Esophagus (tissue), 2 donors: ENCODE data around the gene ACSM3. TPM values are rescaled to one million over a fixed set of nuclear protein-coding genes. Genes with fewer than 3 reads are reported as not detected.

Experiments
- H3K27ac ChIP-seq, 2 donors: one replicate each; pipeline ENCODE4 v1.5.1; 2013; ENCODE audit warnings: low read depth in 2 of 2, mild to moderate bottlenecking in 2 of 2, inconsistent platforms in 1 of 2, low read length in 1 of 2, moderate library complexity in 1 of 2
- H3K27me3 ChIP-seq, 2 donors: one replicate each; pipeline ENCODE4 v1.6.1; 2013; ENCODE audit warnings: low read length in 2 of 2, control low read depth in 1 of 2, mild to moderate bottlenecking in 1 of 2; ENCODE audit not compliant: insufficient read depth in 2 of 2, control insufficient read depth in 1 of 2
- H3K36me3 ChIP-seq, 2 donors: one replicate each; pipeline ENCODE4 v1.6.1; 2013; ENCODE audit warnings: low read length in 1 of 2; ENCODE audit not compliant: control insufficient read depth in 2 of 2, insufficient read depth in 2 of 2
- H3K4me1 ChIP-seq, 2 donors: one replicate each; pipeline ENCODE4 v1.6.1; 2013; ENCODE audit warnings: low read length in 1 of 2; ENCODE audit not compliant: control insufficient read depth in 2 of 2, insufficient read depth in 2 of 2
- H3K4me3 ChIP-seq, 2 donors: one replicate each; pipeline ENCODE4 v1.5.1; 2013; ENCODE audit warnings: low read length in 2 of 2, mild to moderate bottlenecking in 2 of 2, low read depth in 1 of 2, moderate library complexity in 1 of 2
- H3K9me3 ChIP-seq, 2 donors: one replicate each; pipeline ENCODE4 v1.6.1; 2013; ENCODE audit warnings: mild to moderate bottlenecking in 2 of 2, low read depth in 1 of 2, low read length in 1 of 2, moderate library complexity in 1 of 2; ENCODE audit not compliant: control insufficient read depth in 2 of 2, insufficient read depth in 1 of 2
- WGBS, 2 donors: extraction: QIAGEN DNeasy Blood & Tissue Kit; methylation state at CpG; one replicate each; pipeline ENCODE4 v1.1.7; 2013; 5-methylcytosine and 5-hydroxymethylcytosine counted together
- polyA plus RNA-seq, 2 donors: library from polyadenylated mRNA; stranded (reverse); fragments of 200-250 nt; gene quantifications; one replicate each; pipeline ENCODE4 v1.2.3, GENCODE V29; 2013
- donor health status: healthy with polysubstance abuse.
- donor health status: Bipolar disorder and iron deficiency.

Gene ACSM3
- polyA plus RNA-seq, 2 donors: 3.3 to 6.3 TPM

- no peaks in the 10 kb centered on the region for H3K36me3 ChIP-seq
- whole genome bisulfite sequencing, 2 donors: 75 to 78% methylated on average over 1 of the region's 1 CpG
- no peaks in the 10 kb centered on the region for H3K4me1 ChIP-seq
- H3K27ac ChIP-seq: no peak overlapping the region
- no peaks in the 10 kb centered on the region for H3K9me3 ChIP-seq
- no peak overlapping the region for H3K4me3 ChIP-seq
- H3K27me3 ChIP-seq: no peaks in the 10 kb centered on the region
Observed at GRCh38 chr16:20838240-20838639, 74.4 kb downstream of the ACSM3 start.

- Histone ChIP-seq H3K4me1 (no peaks in the 10 kb centered on the region), H3K27me3 (no peaks in the 10 kb centered on the region), H3K9me3 (no peaks in the 10 kb centered on the region), H3K36me3 (no peaks in the 10 kb centered on the region), H3K4me3 (no peak overlapping the region), H3K27ac (no peak overlapping the region)
- 84 to 90% methylated on average over 2 of the region's 2 CpGs for WGBS, 2 donors
Observed at GRCh38 chr16:20839504-20839903, 75.7 kb downstream of the ACSM3 start.

GRCh38 chr16:20844054-20844453 lies 80.2 kb downstream of the ACSM3 start:
- Histone ChIP-seq H3K4me1 (no peaks in the 10 kb centered on the region), H3K36me3 (no peaks in the 10 kb centered on the region), H3K27ac (no peak overlapping the region), H3K4me3 (no peak overlapping the region), H3K27me3 (no peaks in the 10 kb centered on the region), H3K9me3 (no peaks in the 10 kb centered on the region)
- 66 to 67% methylated on average over 2 of the region's 2 CpGs for WGBS, 2 donors

GRCh38 chr16:20844588-20844987 lies 80.8 kb downstream of the ACSM3 start:
- Histone ChIP-seq H3K27ac (no peak overlapping the region), H3K27me3 (no peaks in the 10 kb centered on the region), H3K4me3 (no peak overlapping the region), H3K9me3 (no peaks in the 10 kb centered on the region), H3K36me3 (no peaks in the 10 kb centered on the region), H3K4me1 (no peaks in the 10 kb centered on the region)
- WGBS, 2 donors: 49 to 56% methylated on average over 3 of the region's 3 CpGs

- 67 to 80% methylated on average over 6 of the region's 6 CpGs for WGBS, 2 donors
- Histone ChIP-seq H3K9me3 (no peaks in the 10 kb centered on the region), H3K4me3 (no peak overlapping the region), H3K4me1 (no peaks in the 10 kb centered on the region), H3K27ac (peak overlapping the region in 1 of 2 donors; percentile 21), H3K36me3 (no peaks in the 10 kb centered on the region), H3K27me3 (no peaks in the 10 kb centered on the region)
Observed at GRCh38 chr16:20846030-20846429, 82.2 kb downstream of the ACSM3 start.

GRCh38 chr16:20846551-20846950 lies 82.7 kb downstream of the ACSM3 start:
- Histone ChIP-seq H3K27me3 (no peaks in the 10 kb centered on the region), H3K27ac (no peak overlapping the region), H3K4me3 (no peak overlapping the region), H3K4me1 (no peaks in the 10 kb centered on the region), H3K36me3 (no peaks in the 10 kb centered on the region), H3K9me3 (no peaks in the 10 kb centered on the region)

Other genes with a start within 250 kb of the ACSM3 start
- under 1 TPM; 0.04 to 0.06 TPM for gene ACSM2B, start 187.6 kb upstream of the ACSM3 start, polyA plus RNA-seq
- under 1 TPM; 0.20 to 0.21 TPM for gene ACSM1, start 66.3 kb upstream of the ACSM3 start, polyA plus RNA-seq
- 10 to 100 TPM; 11.2 TPM for gene THUMPD1, start 22.2 kb upstream of the ACSM3 start, polyA plus RNA-seq
- gene ERI2, start 42.5 kb downstream of the ACSM3 start, polyA plus RNA-seq: 1 to 10 TPM; 7.7 to 8.0 TPM
- 1 to 10 TPM; 1.4 to 1.5 TPM for gene REXO5, start 42.5 kb downstream of the ACSM3 start, polyA plus RNA-seq
- gene DCUN1D3, start 136.3 kb downstream of the ACSM3 start, polyA plus RNA-seq: 1 to 10 TPM; 3.2 to 6.5 TPM
- gene LYRM1, start 136.8 kb downstream of the ACSM3 start, polyA plus RNA-seq: 10 to 100 TPM; 15.8 to 15.9 TPM